DOHH2 (cell line): ENCODE results near the gene CFAP58.

Experiments used
- H3F3A ChIP-seq: fragments of 200-600 bp; sonication (generic), shearing (Covaris generic); 2 replicates; pipeline ENCODE4 v1.6.0; 2016; ENCODE audit warnings: antibody characterized with exemption, mild to moderate bottlenecking; ENCODE audit not compliant: control insufficient read depth, insufficient read depth
- H3K27ac ChIP-seq: fragments of 200-600 bp; sonication (generic); 2 replicates; pipeline ENCODE4 v1.5.1; 2014; ENCODE audit warnings: low read depth, mild to moderate bottlenecking, low read length, moderate library complexity
- H3K27me3 ChIP-seq: fragments of 200-600 bp; sonication (generic); 2 replicates; pipeline ENCODE4 v1.6.1; 2014; ENCODE audit warnings: mild to moderate bottlenecking, low read length, mixed read lengths; ENCODE audit not compliant: control insufficient read depth
- H3K36me3 ChIP-seq: fragments of 200-600 bp; sonication (generic); 2 replicates; pipeline ENCODE4 v1.6.1; 2014; ENCODE audit warnings: mild to moderate bottlenecking, low read length, moderate library complexity, mixed read lengths; ENCODE audit not compliant: control insufficient read depth
- H3K4me1 ChIP-seq: fragments of 200-600 bp; sonication (generic); 2 replicates; pipeline ENCODE4 v1.6.1; 2014; ENCODE audit warnings: mild to moderate bottlenecking, low read length, mixed read lengths; ENCODE audit not compliant: control insufficient read depth
- H3K4me2 ChIP-seq: fragments of 200-600 bp; sonication (generic); 2 replicates; pipeline ENCODE4 v1.6.0; 2014; ENCODE audit warnings: mild to moderate bottlenecking, low read length, moderate library complexity
- H3K4me3 ChIP-seq: fragments of 200-600 bp; sonication (generic); 2 replicates; pipeline ENCODE4 v1.5.1; 2014; ENCODE audit warnings: mild to moderate bottlenecking, low read length, mixed read lengths
- H3K79me2 ChIP-seq: fragments of 200-600 bp; sonication (generic); 2 replicates; pipeline ENCODE4 v1.6.1; 2014; ENCODE audit warnings: mild to moderate bottlenecking, low read length, mixed read lengths; ENCODE audit not compliant: control insufficient read depth
- H3K9me2 ChIP-seq: fragments of 200-600 bp; sonication (generic); replicated peaks from 2 replicates; pipeline ENCODE4 v1.6.1; 2014; ENCODE audit warnings: mild to moderate bottlenecking, low read length, mixed read lengths; ENCODE audit not compliant: control insufficient read depth
- H3K9me3 ChIP-seq: fragments of 200-600 bp; sonication (generic); 2 replicates; pipeline ENCODE4 v1.6.1; 2014; ENCODE audit warnings: antibody characterized with exemption, low read length, mixed read lengths; ENCODE audit not compliant: control insufficient read depth, insufficient read depth
- H4K20me1 ChIP-seq: fragments of 200-600 bp; sonication (generic); 2 replicates; pipeline ENCODE4 v1.6.0; 2014; ENCODE audit warnings: low read depth, mild to moderate bottlenecking, antibody characterized with exemption, low read length, moderate library complexity; ENCODE audit not compliant: control insufficient read depth, insufficient read depth
- CTCF ChIP-seq: fragments of 200-600 bp; sonication (generic); IDR thresholded peaks from one replicate; pipeline ENCODE4 v1.5.1; 2014; ENCODE audit warnings: antibody characterized with exemption, mild to moderate bottlenecking, low read depth, low read length; ENCODE audit not compliant: poor library complexity, severe bottlenecking
- EZH2phosphoT487 ChIP-seq: fragments of 200-600 bp; sonication (generic); IDR thresholded peaks from 2 replicates; pipeline ENCODE4 v1.6.1; 2017; ENCODE audit warnings: borderline replicate concordance, mild to moderate bottlenecking, antibody characterized with exemption, low read length, moderate library complexity, mixed read lengths

The CFAP58 gene

GRCh38 chr10:104413528-104413927 lies 59.9 kb downstream of the CFAP58 start:
- Histone ChIP-seq H3K9me3 (no peaks in the 10 kb centered on the region), H3K4me3 (no peak overlapping the region), H3K9me2 (no peaks in the 10 kb centered on the region), H3K27ac (no peak overlapping the region), H3K36me3 (no peaks in the 10 kb centered on the region), H3F3A (no peaks in the 10 kb centered on the region), H3K4me1 (no peaks in the 10 kb centered on the region), H3K79me2 (no peaks in the 10 kb centered on the region), H3K4me2 (no peak overlapping the region), H3K27me3 (no peaks in the 10 kb centered on the region), H4K20me1 (no peaks in the 10 kb centered on the region)
- TF ChIP-seq EZH2phosphoT487 (no peak), CTCF (no peak)

- Histone ChIP-seq H3K36me3 (no peaks in the 10 kb centered on the region), H4K20me1 (no peaks in the 10 kb centered on the region), H3K4me1 (no peaks in the 10 kb centered on the region), H3K4me2 (no peak overlapping the region), H3K9me2 (no peaks in the 10 kb centered on the region), H3K4me3 (no peak overlapping the region), H3F3A (no peaks in the 10 kb centered on the region), H3K27ac (no peak overlapping the region), H3K79me2 (no peaks in the 10 kb centered on the region), H3K27me3 (no peaks in the 10 kb centered on the region), H3K9me3 (no peaks in the 10 kb centered on the region)
- TF ChIP-seq CTCF (no peak), EZH2phosphoT487 (no peak)
These were observed 62.0 kb downstream of the CFAP58 start for GRCh38 chr10:104415526-104416165.

GRCh38 chr10:104416851-104417250 lies 63.2 kb downstream of the CFAP58 start:
- Histone ChIP-seq H3K36me3 (no peaks in the 10 kb centered on the region), H4K20me1 (no peaks in the 10 kb centered on the region), H3K9me3 (no peaks in the 10 kb centered on the region), H3K27ac (no peak overlapping the region), H3K4me3 (no peak overlapping the region), H3K4me1 (no peaks in the 10 kb centered on the region), H3F3A (no peaks in the 10 kb centered on the region), H3K79me2 (no peaks in the 10 kb centered on the region), H3K9me2 (no peaks in the 10 kb centered on the region), H3K4me2 (no peak overlapping the region), H3K27me3 (no peaks in the 10 kb centered on the region)
- TF ChIP-seq EZH2phosphoT487 = no peak

GRCh38 chr10:104417637-104418292 lies 64.1 kb downstream of the CFAP58 start:
- TF ChIP-seq EZH2phosphoT487 (no peak), CTCF (no peak)
- Histone ChIP-seq H3K9me3 (no peaks in the 10 kb centered on the region), H3K4me2 (no peak overlapping the region), H3F3A (no peaks in the 10 kb centered on the region), H3K27ac (no peak overlapping the region), H3K4me3 (no peak overlapping the region), H3K79me2 (no peaks in the 10 kb centered on the region), H4K20me1 (no peaks in the 10 kb centered on the region), H3K27me3 (no peaks in the 10 kb centered on the region), H3K9me2 (no peaks in the 10 kb centered on the region), H3K36me3 (no peaks in the 10 kb centered on the region), H3K4me1 (no peaks in the 10 kb centered on the region)
